BJ (cell line): Measurements from ENCODE around the gene MBTPS1. TPM values are rescaled to one million over a fixed set of nuclear protein-coding genes. Genes with fewer than 3 reads are reported as not detected.

Experiments used
- CTCF ChIA-PET: fragments of 350-600 bp; formaldehyde crosslinking; extraction: SDS; loops from one replicate; lab custom pipeline; 2021; ENCODE audit warnings: antibody characterized with exemption, inconsistent platforms; lab: Yijun Ruan, JAX
- POLR2A ChIA-PET: fragments of 300-600 bp; sonication (Branson Sonifier 250); formaldehyde crosslinking; extraction: SDS; loops from one replicate; lab custom pipeline; 2021; ENCODE audit warnings: antibody characterized with exemption; lab: Charles Lee
- DNase-seq: peaks from one replicate; pipeline ENCODE4 v3.0.0-alpha.2; 2011; ENCODE audit warnings: low read depth
- H3K27me3 ChIP-seq: 2 replicates; pipeline ENCODE4 v1.6.0; 2011; ENCODE audit warnings: low read length; ENCODE audit not compliant: control insufficient read depth, insufficient read depth
- H3K36me3 ChIP-seq: 2 replicates; pipeline ENCODE4 v1.5.1; 2011; ENCODE audit warnings: low read length; ENCODE audit not compliant: control insufficient read depth, insufficient read depth
- H3K4me3 ChIP-seq: 2 replicates; pipeline ENCODE4 v1.5.1; 2011; ENCODE audit warnings: low read depth, mild to moderate bottlenecking, control low read depth, low read length
- CTCF ChIP-seq: IDR thresholded peaks from 2 replicates; pipeline ENCODE4 v1.5.1; 2011; ENCODE audit warnings: low read depth, mild to moderate bottlenecking, control low read depth, inconsistent platforms, low read length, moderate library complexity; ENCODE audit not compliant: insufficient read depth
- polyA plus RNA-seq: library from polyadenylated mRNA; depleted of rRNA; stranded (reverse); fragments of >200 nt; gene quantifications from 2 replicates; pipeline ENCODE4 v1.2.3, GENCODE V29; 2011

Gene MBTPS1
- polyA plus RNA-seq, 1 experiment: 72.6 TPM

- no peak for TF ChIP-seq CTCF
- H3K4me3 ChIP-seq: no peak overlapping the region
- H3K36me3 ChIP-seq: no peaks in the 10 kb centered on the region
- H3K27me3 ChIP-seq: peaks cover 9% of the 10 kb centered on the region
- ChIA-PET POLR2A (no interaction called here), CTCF (no interaction called here)
- no peak for DNase-seq
Measured at GRCh38 chr16:84031556-84031955, 85.2 kb downstream of the MBTPS1 start.

- ChIA-PET CTCF (no interaction called here), POLR2A (no interaction called here)
- Histone ChIP-seq H3K4me3 (no peak overlapping the region), H3K36me3 (no peaks in the 10 kb centered on the region), H3K27me3 (peaks cover 9% of the 10 kb centered on the region)
- TF ChIP-seq CTCF: no peak
- no peak for DNase-seq
Measured at GRCh38 chr16:84029297-84030047, 87.3 kb downstream of the MBTPS1 start.

- DNase-seq: no peak
- Histone ChIP-seq H3K4me3 (no peak overlapping the region), H3K36me3 (no peaks in the 10 kb centered on the region), H3K27me3 (peaks cover 6% of the 10 kb centered on the region)
- POLR2A ChIA-PET: no interaction called here
- CTCF ChIA-PET: no interaction called here
- TF ChIP-seq CTCF: no peak
Measured at GRCh38 chr16:84027625-84028024, 89.1 kb downstream of the MBTPS1 start.

- ChIA-PET POLR2A (no interaction called here), CTCF (no interaction called here)
- DNase-seq: no peak
- H3K4me3 ChIP-seq: no peak overlapping the region
- H3K27me3 ChIP-seq: peaks cover 6% of the 10 kb centered on the region
- no peaks in the 10 kb centered on the region for H3K36me3 ChIP-seq
- TF ChIP-seq CTCF: no peak
Measured at GRCh38 chr16:84026606-84027005, 90.1 kb downstream of the MBTPS1 start.

GRCh38 chr16:84024854-84025253, 91.9 kb downstream of the MBTPS1 start:
- TF ChIP-seq CTCF: no peak
- ChIA-PET POLR2A (no interaction called here), CTCF (no interaction called here)
- no peak for DNase-seq
- Histone ChIP-seq H3K4me3 (no peak overlapping the region), H3K27me3 (no peaks in the 10 kb centered on the region; the same call in none of the 2 replicates), H3K36me3 (no peaks in the 10 kb centered on the region)
